Mucosa of descending colon (tissue), 3 donors: ENCODE results near the gene COL23A1. TPM values are rescaled to one million over a fixed set of nuclear protein-coding genes. Genes with fewer than 3 reads are reported as not detected.

Source experiments
- ATAC-seq: fragments of 200-7000 bp; cut with Tn5 transposase; one replicate; pipeline ENCODE4 v1.9.1; 2020; ENCODE audit warnings: mild to moderate bottlenecking, moderate library complexity
- DNase-seq, 3 donors: peaks; one replicate each; pipeline ENCODE4 v3.0.0-alpha.2; 2020
- H3K36me3 ChIP-seq: fragments of 200-600 bp; one replicate; pipeline ENCODE4 v1.8.0; 2021; ENCODE audit warnings: low read depth, mild to moderate bottlenecking
- H3K4me1 ChIP-seq: fragments of 200-600 bp; one replicate; pipeline ENCODE4 v1.8.0; 2021; ENCODE audit warnings: low read depth, mild to moderate bottlenecking
- H3K4me3 ChIP-seq: fragments of 200-600 bp; one replicate; pipeline ENCODE4 v1.8.0; 2021; ENCODE audit warnings: mild to moderate bottlenecking
- H3K9me3 ChIP-seq: fragments of 200-600 bp; one replicate; pipeline ENCODE4 v1.8.0; 2021; ENCODE audit warnings: mild to moderate bottlenecking
- intact Hi-C, 2 donors: fragments of 100-400 bp; cut with DNase I in 1 of 2; cut with micrococcal nuclease in 1 of 2; formaldehyde crosslinking; loops; one replicate each; pipeline versions ENCODE4 v1.11.0 to v1.11.1; 2022; cut with DNase I, micrococcal nuclease
- total RNA-seq, 3 donors: library from RNA; stranded (reverse); fragmentation: NEBNext Ultra II Directional in 2 of 3; extraction: Animal tissue kit (Norgen Biotek cat#: 25700) in 2 of 3; gene quantifications; one replicate each; pipeline versions ENCODE4 v1.2.1 to v1.2.4, GENCODE V29; 2021 to 2023
- TF ChIP-seq, protein P1 (sequence below): fragments of 200-600 bp; IDR thresholded peaks from one replicate; pipeline ENCODE4 v1.8.0; 2022; ENCODE audit warnings: antibody characterized with exemption, mild to moderate bottlenecking
- donor health status: DM: no; HTN: no; CAD: no; lungs with moderate emphysema.
- donor health status: DM: no; HTN: no; CAD: no.
- donor health status: DM: no; HTN: yes; CAD: no.

COL23A1 gene
- total RNA-seq, 3 donors from 2014 or later, result 0.17 to 2.7 (median 0.43) TPM

DNA sequence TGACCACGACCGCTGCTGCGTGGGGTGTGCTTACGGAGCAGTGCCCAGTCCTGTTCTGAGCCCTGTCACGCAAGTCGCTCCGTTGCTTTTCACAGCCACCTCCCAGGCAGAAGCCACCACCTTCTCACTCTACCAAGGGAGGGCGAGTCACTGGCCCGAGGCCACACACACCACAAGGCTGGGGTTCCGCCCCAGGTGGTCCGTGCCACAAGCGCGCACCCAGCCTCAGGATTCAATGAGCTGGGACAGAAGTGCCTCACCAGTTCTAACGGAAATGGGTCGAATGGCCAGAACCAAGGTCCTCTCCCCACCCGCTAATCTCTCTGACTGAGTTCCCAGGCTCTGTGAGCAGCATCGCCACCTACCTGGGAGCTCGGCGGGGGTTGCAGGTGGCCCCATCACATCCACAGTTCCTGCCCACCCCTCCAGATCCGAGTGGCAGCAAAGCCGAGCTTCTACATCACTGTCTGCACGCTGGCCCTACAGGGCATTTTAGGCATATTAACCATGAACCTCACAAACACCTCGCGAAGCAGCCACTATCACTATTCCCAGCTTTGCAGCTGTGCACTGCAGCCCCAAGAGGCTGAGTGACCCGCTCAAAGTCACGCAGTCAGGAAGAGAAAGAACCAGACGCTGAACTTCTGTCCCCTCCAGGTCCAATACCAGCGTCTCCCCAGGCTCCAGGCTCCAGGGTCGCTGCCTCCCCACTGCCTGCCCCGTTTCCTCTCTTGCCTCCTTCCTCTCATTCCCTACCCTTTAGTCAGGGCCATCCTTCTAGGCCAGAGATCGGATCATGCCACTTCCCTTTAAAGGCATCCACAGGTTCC lies 265.5 kb downstream of the COL23A1 start:
- no peak for DNase-seq
- intact Hi-C loops, result no loop called here
- H3K4me3 ChIP-seq, result no peak overlapping the region
- H3K36me3 ChIP-seq, result no peaks in the 10 kb centered on the region
- H3K9me3 ChIP-seq, result no peaks in the 10 kb centered on the region
- TF ChIP-seq, protein P1, sequence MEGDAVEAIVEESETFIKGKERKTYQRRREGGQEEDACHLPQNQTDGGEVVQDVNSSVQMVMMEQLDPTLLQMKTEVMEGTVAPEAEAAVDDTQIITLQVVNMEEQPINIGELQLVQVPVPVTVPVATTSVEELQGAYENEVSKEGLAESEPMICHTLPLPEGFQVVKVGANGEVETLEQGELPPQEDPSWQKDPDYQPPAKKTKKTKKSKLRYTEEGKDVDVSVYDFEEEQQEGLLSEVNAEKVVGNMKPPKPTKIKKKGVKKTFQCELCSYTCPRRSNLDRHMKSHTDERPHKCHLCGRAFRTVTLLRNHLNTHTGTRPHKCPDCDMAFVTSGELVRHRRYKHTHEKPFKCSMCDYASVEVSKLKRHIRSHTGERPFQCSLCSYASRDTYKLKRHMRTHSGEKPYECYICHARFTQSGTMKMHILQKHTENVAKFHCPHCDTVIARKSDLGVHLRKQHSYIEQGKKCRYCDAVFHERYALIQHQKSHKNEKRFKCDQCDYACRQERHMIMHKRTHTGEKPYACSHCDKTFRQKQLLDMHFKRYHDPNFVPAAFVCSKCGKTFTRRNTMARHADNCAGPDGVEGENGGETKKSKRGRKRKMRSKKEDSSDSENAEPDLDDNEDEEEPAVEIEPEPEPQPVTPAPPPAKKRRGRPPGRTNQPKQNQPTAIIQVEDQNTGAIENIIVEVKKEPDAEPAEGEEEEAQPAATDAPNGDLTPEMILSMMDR, result no peak
- ATAC-seq, result peak; percentile 21
- peaks cover 2% of the 10 kb centered on the region for H3K4me1 ChIP-seq

DNA sequence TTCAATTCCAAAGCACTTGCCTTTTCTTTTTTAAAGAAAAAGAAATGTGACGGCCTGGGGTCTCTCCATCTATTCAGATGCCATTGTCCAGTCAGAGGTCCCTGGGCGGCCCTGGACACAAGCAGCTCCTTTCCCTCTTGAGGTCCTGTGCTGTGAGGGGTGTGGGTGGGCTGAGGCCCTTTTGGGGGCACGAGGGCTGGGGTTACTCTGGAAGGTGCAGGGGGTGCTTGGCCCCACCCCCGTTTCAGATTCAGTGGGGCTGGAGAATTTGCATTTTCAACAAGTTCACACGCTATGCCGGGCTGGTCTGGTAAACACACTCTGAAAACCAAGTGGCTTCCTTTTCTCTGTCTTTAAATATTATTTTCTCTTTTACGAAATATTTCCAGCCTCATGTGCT lies 266.2 kb downstream of the COL23A1 start:
- TF ChIP-seq, protein P1, result no peak
- ATAC-seq (no peak), DNase-seq (no peak)
- intact Hi-C loops, result no loop called here
- no peaks in the 10 kb centered on the region for H3K36me3 ChIP-seq
- H3K4me1 ChIP-seq, result peaks cover 2% of the 10 kb centered on the region
- no peak overlapping the region for H3K4me3 ChIP-seq
- H3K9me3 ChIP-seq, result no peaks in the 10 kb centered on the region

DNA sequence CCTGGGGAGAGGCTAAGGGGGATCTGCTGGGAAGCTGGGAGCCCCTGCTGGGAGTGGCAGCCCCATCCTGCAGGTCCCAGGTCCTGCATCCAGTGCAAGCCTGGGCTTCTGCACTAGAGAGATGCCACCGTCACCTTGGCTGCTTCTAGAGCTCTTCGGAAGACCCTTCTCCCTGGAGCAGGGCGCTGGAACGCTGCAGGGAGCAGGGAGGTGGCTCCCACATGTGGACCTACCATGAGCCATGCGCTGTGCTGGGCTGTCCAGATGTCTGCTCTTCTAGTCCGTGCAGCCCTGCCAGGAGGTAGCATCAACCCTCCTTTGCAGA lies 266.7 kb downstream of the COL23A1 start:
- no peak for DNase-seq
- H3K4me1 ChIP-seq, result peaks cover 2% of the 10 kb centered on the region
- H3K36me3 ChIP-seq, result no peaks in the 10 kb centered on the region
- intact Hi-C loops, result no loop called here
- H3K9me3 ChIP-seq, result no peaks in the 10 kb centered on the region
- H3K4me3 ChIP-seq, result no peak overlapping the region
- no peak for ATAC-seq
- TF ChIP-seq, protein P1, result no peak

DNA sequence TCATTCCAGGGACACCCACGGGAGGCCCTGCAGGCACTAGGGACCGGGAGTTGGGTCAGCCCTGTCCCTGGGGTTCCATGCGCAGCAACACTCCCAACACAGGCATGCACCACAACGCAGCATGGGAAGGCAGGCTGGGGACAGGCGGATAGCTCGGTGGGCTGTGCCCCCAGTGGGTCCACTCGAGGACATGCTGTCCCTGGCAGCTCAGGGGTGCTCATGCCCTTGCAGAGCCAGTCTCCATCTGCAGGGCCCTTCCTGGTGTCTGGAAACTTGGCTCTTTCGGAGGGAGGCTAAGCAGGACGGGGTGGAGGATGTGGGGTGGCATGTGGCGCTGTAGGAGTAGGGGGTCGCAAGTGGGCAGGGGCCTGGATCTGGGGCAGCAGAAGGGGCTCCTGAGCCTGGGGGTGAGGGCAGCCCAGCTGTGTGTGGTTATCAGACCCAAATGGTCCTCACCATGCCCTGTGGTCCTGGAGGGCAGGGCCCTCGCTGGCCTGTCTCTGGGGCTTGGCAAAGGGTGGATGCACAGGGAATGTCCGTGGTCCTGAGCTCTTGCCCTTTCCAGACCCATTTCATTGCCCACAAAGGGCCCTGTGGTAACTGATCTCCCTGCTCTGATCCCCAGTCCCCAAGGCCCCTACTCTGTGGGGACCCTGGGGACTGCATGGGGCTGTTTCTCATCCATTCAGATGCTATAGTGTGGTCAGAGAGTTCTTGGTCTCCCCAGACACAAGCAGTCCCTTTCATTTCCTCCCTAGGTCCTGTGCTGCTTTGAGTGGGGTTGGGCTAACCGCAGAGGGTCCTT lies 267.3 kb downstream of the COL23A1 start:
- no peak for ATAC-seq
- intact Hi-C loops, result no loop called here
- no peaks in the 10 kb centered on the region for H3K9me3 ChIP-seq
- no peak for DNase-seq
- no peak overlapping the region for H3K4me3 ChIP-seq
- H3K4me1 ChIP-seq, result peaks cover 2% of the 10 kb centered on the region
- H3K36me3 ChIP-seq, result no peaks in the 10 kb centered on the region
- TF ChIP-seq, protein P1, result no peak

DNA sequence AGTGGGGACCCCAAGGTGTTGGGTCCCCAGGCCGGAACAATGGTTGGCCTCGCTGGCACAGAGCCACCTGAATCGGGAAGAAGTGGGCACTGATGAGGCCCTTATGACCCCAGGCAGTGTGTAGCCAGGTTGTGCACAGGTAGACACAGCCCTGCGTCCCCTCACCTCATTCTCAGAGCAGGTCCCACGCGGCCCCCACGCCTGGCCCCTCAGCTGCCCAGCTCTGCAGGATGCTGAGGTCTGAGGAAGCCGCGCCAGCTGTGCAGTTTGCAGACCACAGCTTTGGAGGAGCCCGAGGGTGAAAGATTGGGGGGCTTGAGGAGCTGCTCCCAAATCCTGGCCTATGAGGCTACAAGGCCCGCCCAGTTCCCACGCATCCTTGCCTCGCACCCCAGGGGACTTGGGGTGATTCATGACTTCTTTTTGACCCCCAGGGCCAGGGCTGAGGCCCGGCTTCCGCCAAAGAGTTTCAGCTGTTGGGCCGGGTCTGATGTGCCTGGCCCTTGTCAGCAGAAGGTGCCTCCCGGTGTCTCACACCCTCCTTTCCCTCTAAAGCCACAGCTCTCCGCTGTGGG lies 269.8 kb downstream of the COL23A1 start:
- ATAC-seq (no peak), DNase-seq (no peak)
- H3K4me1 ChIP-seq, result no peaks in the 10 kb centered on the region
- TF ChIP-seq, protein P1, result no peak
- no peaks in the 10 kb centered on the region for H3K9me3 ChIP-seq
- intact Hi-C loops, result no loop called here
- no peaks in the 10 kb centered on the region for H3K36me3 ChIP-seq
- H3K4me3 ChIP-seq, result no peak overlapping the region
